MCF 10A (cell line): ENCODE results near the gene GADL1. TPM values are rescaled to one million over a fixed set of nuclear protein-coding genes. Genes with fewer than 3 reads are reported as not detected.

Experiments used
- BruUV-seq: library from RNA; stranded (reverse); fragments of 400-500 nt; replicated peaks from 2 replicates; lab custom pipeline; 2021; lab: Mats Ljungman, UMichigan
- CTCF ChIA-PET: fragments of 300-600 bp; sonication (Branson Sonifier 250); formaldehyde crosslinking; extraction: SDS; loops from one replicate; lab custom pipeline; 2021; ENCODE audit warnings: antibody characterized with exemption, inconsistent platforms; lab: Yijun Ruan, JAX
- POLR2A ChIA-PET: fragments of 300-600, 350-650 bp; sonication (Branson Sonifier 250); formaldehyde crosslinking; extraction: SDS; loops from one replicate; lab custom pipeline; 2020; ENCODE audit warnings: antibody characterized with exemption, inconsistent platforms; lab: Yijun Ruan, JAX
- DNase-seq: peaks from one replicate; pipeline ENCODE4 v3.0.0-alpha.2; 2018; ENCODE audit not compliant: unreplicated experiment
- H3K27ac Mint-ChIP-seq: one replicate; pipeline ENCODE4 v1.8.0; 2022; ENCODE audit warnings: mild to moderate bottlenecking, low read depth, mixed read lengths; ENCODE audit not compliant: unreplicated experiment
- H3K27me3 Mint-ChIP-seq: one replicate; pipeline ENCODE4 v1.8.0; 2022; ENCODE audit warnings: mixed read lengths; ENCODE audit not compliant: insufficient read depth, unreplicated experiment
- H3K36me3 Mint-ChIP-seq: one replicate; pipeline ENCODE4 v1.8.0; 2022; ENCODE audit warnings: mild to moderate bottlenecking, moderate library complexity, mixed read lengths; ENCODE audit not compliant: insufficient read depth, unreplicated experiment
- H3K4me1 Mint-ChIP-seq: one replicate; pipeline ENCODE4 v1.8.0; 2022; ENCODE audit warnings: mixed read lengths; ENCODE audit not compliant: insufficient read depth, unreplicated experiment
- H3K4me3 Mint-ChIP-seq: one replicate; pipeline ENCODE4 v1.8.0; 2022; ENCODE audit warnings: mild to moderate bottlenecking, moderate library complexity, mixed read lengths; ENCODE audit not compliant: unreplicated experiment
- H3K9me3 Mint-ChIP-seq: one replicate; pipeline ENCODE4 v1.8.0; 2022; ENCODE audit warnings: mixed read lengths; ENCODE audit not compliant: unreplicated experiment
- intact Hi-C: fragments of 100-400 bp; cut with micrococcal nuclease; formaldehyde crosslinking; loops from 2 replicates; pipeline ENCODE4 v1.14.1; 2022
- total RNA-seq: library from RNA; stranded (reverse); gene quantifications from 2 replicates; pipeline ENCODE4 v1.2.3, GENCODE V29; 2022
- TF ChIP-seq, protein P1 (sequence below): fragments of 200-600 bp; IDR thresholded peaks from one replicate; pipeline ENCODE4 v1.8.0; 2022; ENCODE audit warnings: antibody characterized with exemption, mild to moderate bottlenecking; ENCODE audit not compliant: unreplicated experiment

GADL1 gene
- total RNA-seq, 1 experiment from 2014 or later: not detected

- H3K36me3 Mint-ChIP-seq: no peaks in the 10 kb centered on the region
- no peak overlapping the region for H3K27ac Mint-ChIP-seq
- H3K4me3 Mint-ChIP-seq: no peak overlapping the region
- no peaks in the 10 kb centered on the region for H3K9me3 Mint-ChIP-seq
- no peak for DNase-seq
- H3K27me3 Mint-ChIP-seq: no peaks in the 10 kb centered on the region
- no peaks in the 10 kb centered on the region for H3K4me1 Mint-ChIP-seq
- ChIA-PET CTCF (no interaction called here), POLR2A (interaction anchor here (0.6 to 1.2 kb wide), 2 partner anchors 9 to 696 kb away, joined by 3 read pairs; no protein-coding TSS in a partner anchor)
- TF ChIP-seq, protein P1, sequence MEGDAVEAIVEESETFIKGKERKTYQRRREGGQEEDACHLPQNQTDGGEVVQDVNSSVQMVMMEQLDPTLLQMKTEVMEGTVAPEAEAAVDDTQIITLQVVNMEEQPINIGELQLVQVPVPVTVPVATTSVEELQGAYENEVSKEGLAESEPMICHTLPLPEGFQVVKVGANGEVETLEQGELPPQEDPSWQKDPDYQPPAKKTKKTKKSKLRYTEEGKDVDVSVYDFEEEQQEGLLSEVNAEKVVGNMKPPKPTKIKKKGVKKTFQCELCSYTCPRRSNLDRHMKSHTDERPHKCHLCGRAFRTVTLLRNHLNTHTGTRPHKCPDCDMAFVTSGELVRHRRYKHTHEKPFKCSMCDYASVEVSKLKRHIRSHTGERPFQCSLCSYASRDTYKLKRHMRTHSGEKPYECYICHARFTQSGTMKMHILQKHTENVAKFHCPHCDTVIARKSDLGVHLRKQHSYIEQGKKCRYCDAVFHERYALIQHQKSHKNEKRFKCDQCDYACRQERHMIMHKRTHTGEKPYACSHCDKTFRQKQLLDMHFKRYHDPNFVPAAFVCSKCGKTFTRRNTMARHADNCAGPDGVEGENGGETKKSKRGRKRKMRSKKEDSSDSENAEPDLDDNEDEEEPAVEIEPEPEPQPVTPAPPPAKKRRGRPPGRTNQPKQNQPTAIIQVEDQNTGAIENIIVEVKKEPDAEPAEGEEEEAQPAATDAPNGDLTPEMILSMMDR: no peak
- BruUV-seq: no TSS peak
- intact Hi-C loops: no loop called here
Measured at GRCh38 chr3:30827080-30827479, 67.4 kb downstream of the GADL1 start.

- DNase-seq: peak; percentile 5
- TF ChIP-seq, protein P1: no peak
- no peaks in the 10 kb centered on the region for H3K9me3 Mint-ChIP-seq
- H3K4me1 Mint-ChIP-seq: no peaks in the 10 kb centered on the region
- BruUV-seq: no TSS peak
- CTCF ChIA-PET: no interaction called here
- H3K36me3 Mint-ChIP-seq: no peaks in the 10 kb centered on the region
- H3K4me3 Mint-ChIP-seq: no peak overlapping the region
- POLR2A ChIA-PET: interaction anchor here (1.2 kb wide), 1 partner anchor 10 kb away, joined by 3 read pairs; no protein-coding TSS in a partner anchor
- intact Hi-C loops: no loop called here
- no peaks in the 10 kb centered on the region for H3K27me3 Mint-ChIP-seq
- no peak overlapping the region for H3K27ac Mint-ChIP-seq
Measured at GRCh38 chr3:30826531-30826942, 67.9 kb downstream of the GADL1 start.

- no peaks in the 10 kb centered on the region for H3K4me1 Mint-ChIP-seq
- TF ChIP-seq, protein P1: no peak
- no TSS peak for BruUV-seq
- intact Hi-C loops: no loop called here
- H3K36me3 Mint-ChIP-seq: no peaks in the 10 kb centered on the region
- H3K9me3 Mint-ChIP-seq: no peaks in the 10 kb centered on the region
- DNase-seq: no peak
- no peaks in the 10 kb centered on the region for H3K27me3 Mint-ChIP-seq
- ChIA-PET CTCF (interaction anchor here (0.6 kb wide), 1 partner anchor 15 kb away, joined by 3 read pairs; no protein-coding TSS in a partner anchor), POLR2A (no interaction called here)
- no peak overlapping the region for H3K27ac Mint-ChIP-seq
- no peak overlapping the region for H3K4me3 Mint-ChIP-seq
Measured at GRCh38 chr3:30819067-30819798, 75.2 kb downstream of the GADL1 start.

GRCh38 chr3:30813734-30814133, 80.7 kb downstream of the GADL1 start:
- TF ChIP-seq, protein P1: no peak

More at GRCh38 chr3:30813734-30814133, 80.7 kb downstream of the GADL1 start:
- Mint-ChIP-seq H3K36me3 (no peaks in the 10 kb centered on the region), H3K27ac (no peak overlapping the region), H3K4me3 (no peak overlapping the region), H3K4me1 (peaks cover 12% of the 10 kb centered on the region), H3K9me3 (no peaks in the 10 kb centered on the region), H3K27me3 (no peaks in the 10 kb centered on the region)
- intact Hi-C loops: no loop called here
- BruUV-seq: no TSS peak
- POLR2A ChIA-PET: no interaction called here
- DNase-seq: no peak
- CTCF ChIA-PET: no interaction called here
